Renal cortical epithelial cell (primary cell): Measurements from ENCODE around the gene CT45A8. TPM values are rescaled to one million over a fixed set of nuclear protein-coding genes. Genes with fewer than 3 reads are reported as not detected.
"Not testable (repeated sequence)": the region's sequence is repeated elsewhere in the genome, so short reads cannot be mapped to it uniquely, and the experiment has no call there.

Source experiments
- DNase-seq: peaks from one replicate; pipeline ENCODE4 v3.0.0-alpha.2; 2011; ENCODE audit warnings: low read depth
- total RNA-seq: library from RNA; depleted of rRNA; stranded (reverse); fragments of >200 nt; gene quantifications from 2 replicates; pipeline ENCODE4 v1.2.3, GENCODE V29; 2014

CT45A8 gene, protein sequence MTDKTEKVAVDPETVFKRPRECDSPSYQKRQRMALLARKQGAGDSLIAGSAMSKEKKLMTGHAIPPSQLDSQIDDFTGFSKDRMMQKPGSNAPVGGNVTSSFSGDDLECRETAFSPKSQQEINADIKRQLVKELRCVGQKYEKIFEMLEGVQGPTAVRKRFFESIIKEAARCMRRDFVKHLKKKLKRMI
- total RNA-seq, result not detected in 2 replicates

DNA sequence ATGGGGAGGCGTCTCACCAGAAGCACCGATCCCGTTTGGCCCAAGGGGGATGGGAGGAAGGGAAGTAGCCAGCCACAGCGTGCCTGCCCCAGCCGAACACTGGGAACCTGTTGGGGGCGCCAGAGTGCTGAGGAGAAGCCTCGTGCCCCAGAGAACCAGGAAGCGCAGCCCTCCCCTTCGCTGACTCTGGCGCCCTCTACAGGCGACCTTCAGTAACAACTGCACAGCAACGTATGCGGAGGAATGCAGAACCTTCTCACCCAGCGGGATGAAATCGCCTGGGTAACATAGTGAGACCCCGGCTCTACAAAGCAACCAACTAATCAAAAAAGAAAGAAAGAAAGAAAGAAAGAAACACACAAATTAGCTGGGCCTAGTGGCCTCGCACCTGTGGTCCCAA lies at the start of gene CT45A8:
TSS of gene CT45A8 (minus strand) at position 101 of the 400 bp plus-strand sequence. CDS start 3,755 bp downstream, outside the sequence.
- not testable (repeated sequence) for DNase-seq

DNA sequence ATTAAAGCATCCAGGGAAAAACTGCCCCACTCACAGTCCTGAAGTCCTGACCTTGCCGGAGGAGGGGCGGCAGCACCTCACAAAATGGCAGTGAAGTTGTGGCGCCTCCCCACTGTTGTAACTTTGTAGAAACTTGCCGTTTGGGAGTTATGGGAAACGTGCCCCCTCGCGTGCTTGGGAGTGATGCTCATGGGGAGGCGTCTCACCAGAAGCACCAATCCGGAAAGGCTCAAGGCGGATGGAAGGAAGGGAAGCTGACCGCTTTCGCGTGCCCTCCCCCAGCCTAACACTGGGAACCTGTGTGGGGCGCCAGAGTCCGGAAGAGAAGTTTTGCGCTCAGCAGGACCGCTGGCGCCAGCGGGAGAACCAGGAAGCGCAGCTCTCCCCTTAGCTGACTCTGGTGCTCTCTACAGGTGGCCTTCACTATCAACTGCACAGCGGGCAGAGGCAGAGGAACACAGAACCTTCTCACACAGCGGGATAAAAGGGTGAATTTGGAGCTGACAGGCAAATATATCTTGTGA lies 39.0 kb upstream of the CT45A8 start, which contains the start of the genes CT45A10 and SAGE1:
TSS of gene CT45A10 (minus strand) at position 151 of the 524 bp plus-strand sequence. CDS start 8,100 bp downstream, outside the sequence.
TSS of gene SAGE1 (plus strand) at position 423 of the 524 bp plus-strand sequence. CDS start 2,527 bp downstream, outside the sequence.
- no peak for DNase-seq

DNA sequence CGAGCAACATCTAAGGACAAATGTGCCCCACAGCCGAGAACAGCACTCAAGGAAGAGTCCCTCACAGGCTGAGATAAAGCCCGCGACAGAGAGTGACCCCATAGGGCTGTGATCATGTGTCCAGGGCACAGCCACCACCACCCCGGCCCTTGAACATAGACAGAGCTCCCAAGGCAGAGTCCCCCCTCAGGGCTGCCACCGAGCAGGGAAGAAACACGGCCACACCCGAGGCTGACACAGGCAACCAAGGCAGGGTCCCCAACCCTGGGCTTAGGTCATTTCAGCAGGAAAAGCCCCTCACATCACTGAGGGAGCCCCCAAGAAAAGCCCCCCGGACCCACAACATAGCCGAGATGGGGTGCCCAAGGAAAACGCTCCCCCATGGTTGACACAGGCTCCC lies 38.4 kb upstream of the CT45A8 start:
- no peak for DNase-seq

DNA sequence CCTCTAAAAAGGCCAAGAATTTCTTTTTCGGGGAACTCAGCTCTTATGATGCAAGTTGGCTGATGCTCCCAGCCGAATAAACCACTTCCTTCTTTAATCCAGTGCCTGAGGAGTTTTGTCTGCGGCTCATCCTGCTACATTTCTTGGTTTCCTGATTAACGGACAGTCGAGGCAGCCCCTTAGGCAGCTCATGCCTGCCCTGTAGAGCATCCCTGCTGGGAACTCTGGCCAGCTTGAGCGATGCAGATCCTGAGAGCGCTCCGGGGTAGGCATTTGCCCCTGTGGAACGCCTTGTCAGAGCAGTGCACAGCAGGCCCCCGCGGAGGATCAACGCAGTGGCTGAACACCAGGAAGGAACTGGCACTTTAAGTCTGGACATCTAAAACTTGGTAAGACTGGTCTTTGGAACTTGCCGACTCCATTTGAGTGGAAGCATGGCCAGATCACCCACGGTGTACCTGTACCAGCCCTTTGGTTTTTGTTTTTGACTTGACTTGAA lies 35.8 kb upstream of the CT45A8 start:
- DNase-seq, result no peak

DNA sequence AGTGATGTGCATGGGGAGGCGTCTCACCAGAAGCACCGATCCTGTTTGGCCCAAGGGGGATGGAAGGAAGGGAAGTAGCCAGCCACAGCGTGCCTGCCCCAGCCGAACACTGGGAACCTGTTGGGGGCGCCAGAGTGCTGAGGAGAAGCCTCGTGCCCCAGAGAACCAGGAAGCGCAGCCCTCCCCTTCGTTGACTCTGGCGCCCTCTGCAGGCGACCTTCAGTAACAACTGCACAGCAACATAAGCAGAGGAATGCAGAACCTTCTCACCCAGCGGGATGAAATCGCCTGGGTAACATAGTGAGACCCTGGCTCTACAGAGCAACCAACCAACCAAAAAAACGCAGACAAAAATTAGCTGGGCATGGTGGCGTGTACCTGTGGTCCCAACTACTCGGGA lies 34.6 kb upstream of the CT45A8 start:
- DNase-seq, result not testable (repeated sequence)

DNA sequence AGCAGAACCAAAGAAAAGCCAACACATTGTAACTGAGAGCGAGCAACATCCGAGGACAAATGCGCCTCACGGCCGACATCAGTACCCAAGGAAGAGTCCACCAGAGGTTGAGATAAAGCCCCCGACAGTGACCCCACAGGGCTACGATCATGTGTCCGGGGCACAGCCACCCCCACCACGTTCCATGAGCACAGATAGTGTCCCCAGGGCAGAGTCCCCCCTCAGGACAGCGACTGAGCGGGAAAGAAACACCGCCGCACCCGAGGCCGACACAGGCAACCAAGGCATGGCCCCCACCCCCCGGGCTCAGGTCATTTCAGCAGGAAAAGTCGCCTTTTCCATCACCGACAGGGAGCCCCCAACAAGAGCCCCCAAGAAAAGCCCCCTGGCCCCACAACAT lies 33.9 kb upstream of the CT45A8 start:
- DNase-seq, result not testable (repeated sequence)

DNA sequence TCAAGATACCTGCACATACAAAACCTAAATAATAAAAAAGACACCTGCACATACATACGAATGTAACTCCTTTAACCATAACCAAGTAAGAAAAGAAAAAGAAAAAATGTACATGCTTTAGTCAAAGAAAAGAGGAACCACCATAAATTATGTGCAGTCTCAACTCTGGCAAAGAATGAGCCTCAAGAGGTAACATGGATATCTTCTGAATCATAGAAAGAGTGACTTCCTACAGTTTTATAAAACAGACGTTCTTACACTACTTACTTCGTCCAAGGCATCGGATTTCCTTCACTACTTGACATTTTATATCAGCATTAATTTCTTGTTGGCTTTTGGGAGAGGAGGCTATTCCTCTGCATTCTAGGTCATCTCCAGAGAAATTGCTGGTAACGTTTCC lies 28.4 kb upstream of the CT45A8 start:
- not testable (repeated sequence) for DNase-seq

DNA sequence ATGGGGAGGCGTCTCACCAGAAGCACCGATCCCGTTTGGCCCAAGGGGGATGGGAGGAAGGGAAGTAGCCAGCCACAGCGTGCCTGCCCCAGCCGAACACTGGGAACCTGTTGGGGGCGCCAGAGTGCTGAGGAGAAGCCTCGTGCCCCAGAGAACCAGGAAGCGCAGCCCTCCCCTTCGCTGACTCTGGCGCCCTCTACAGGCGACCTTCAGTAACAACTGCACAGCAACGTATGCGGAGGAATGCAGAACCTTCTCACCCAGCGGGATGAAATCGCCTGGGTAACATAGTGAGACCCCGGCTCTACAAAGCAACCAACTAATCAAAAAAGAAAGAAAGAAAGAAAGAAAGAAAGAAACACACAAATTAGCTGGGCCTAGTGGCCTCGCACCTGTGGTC lies 17.4 kb upstream of the CT45A8 start, which contains the start of gene CT45A9:
TSS of gene CT45A9 (minus strand) at position 101 of the 400 bp plus-strand sequence. CDS start 3,751 bp downstream, outside the sequence.
- not testable (repeated sequence) for DNase-seq

DNA sequence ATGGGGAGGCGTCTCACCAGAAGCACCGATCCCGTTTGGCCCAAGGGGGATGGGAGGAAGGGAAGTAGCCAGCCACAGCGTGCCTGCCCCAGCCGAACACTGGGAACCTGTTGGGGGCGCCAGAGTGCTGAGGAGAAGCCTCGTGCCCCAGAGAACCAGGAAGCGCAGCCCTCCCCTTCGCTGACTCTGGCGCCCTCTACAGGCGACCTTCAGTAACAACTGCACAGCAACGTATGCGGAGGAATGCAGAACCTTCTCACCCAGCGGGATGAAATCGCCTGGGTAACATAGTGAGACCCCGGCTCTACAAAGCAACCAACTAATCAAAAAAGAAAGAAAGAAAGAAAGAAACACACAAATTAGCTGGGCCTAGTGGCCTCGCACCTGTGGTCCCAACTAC lies 17.2 kb downstream of the CT45A8 start, which contains the start of gene CT45A7:
TSS of gene CT45A7 (minus strand) at position 101 of the 400 bp plus-strand sequence. CDS start 3,747 bp downstream, outside the sequence.
- not testable (repeated sequence) for DNase-seq

DNA sequence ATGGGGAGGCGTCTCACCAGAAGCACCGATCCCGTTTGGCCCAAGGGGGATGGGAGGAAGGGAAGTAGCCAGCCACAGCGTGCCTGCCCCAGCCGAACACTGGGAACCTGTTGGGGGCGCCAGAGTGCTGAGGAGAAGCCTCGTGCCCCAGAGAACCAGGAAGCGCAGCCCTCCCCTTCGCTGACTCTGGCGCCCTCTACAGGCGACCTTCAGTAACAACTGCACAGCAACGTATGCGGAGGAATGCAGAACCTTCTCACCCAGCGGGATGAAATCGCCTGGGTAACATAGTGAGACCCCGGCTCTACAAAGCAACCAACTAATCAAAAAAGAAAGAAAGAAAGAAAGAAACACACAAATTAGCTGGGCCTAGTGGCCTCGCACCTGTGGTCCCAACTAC lies 34.4 kb downstream of the CT45A8 start, which contains the start of gene CT45A2:
TSS of gene CT45A2 (minus strand) at position 101 of the 400 bp plus-strand sequence. CDS start 3,747 bp downstream, outside the sequence.
- not testable (repeated sequence) for DNase-seq

DNA sequence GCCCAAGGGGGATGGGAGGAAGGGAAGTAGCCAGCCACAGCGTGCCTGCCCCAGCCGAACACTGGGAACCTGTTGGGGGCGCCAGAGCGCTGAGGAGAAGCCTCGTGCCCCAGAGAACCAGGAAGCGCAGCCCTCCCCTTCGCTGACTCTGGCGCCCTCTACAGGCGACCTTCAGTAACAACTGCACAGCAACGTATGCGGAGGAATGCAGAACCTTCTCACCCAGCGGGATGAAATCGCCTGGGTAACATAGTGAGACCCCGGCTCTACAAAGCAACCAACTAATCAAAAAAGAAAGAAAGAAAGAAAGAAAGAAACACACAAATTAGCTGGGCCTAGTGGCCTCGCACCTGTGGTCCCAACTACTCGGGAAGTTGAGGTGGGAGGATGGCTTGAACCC lies 51.7 kb downstream of the CT45A8 start, which contains the start of gene CT45A6:
TSS of gene CT45A6 (minus strand) at position 101 of the 400 bp plus-strand sequence. CDS start 3,794 bp downstream, outside the sequence.
- not testable (repeated sequence) for DNase-seq

Other genes starting within 250 kb of the CT45A8 start
- gene CT45A1, start 140.9 kb downstream of the CT45A8 start, total RNA-seq, result not detected in 2 replicates
- not detected in 2 replicates for gene CT45A3, start 86.3 kb downstream of the CT45A8 start, total RNA-seq
- not detected in 2 replicates for gene CT45A5, start 69.0 kb downstream of the CT45A8 start, total RNA-seq
- not detected in 2 replicates for gene CT45A6, start 51.8 kb downstream of the CT45A8 start, total RNA-seq
- not detected in 2 replicates for gene CT45A2, start 34.5 kb downstream of the CT45A8 start, total RNA-seq
- not detected in 2 replicates for gene CT45A7, start 17.3 kb downstream of the CT45A8 start, total RNA-seq
- not detected in 2 replicates for gene CT45A9, start 17.3 kb upstream of the CT45A8 start, total RNA-seq
- not detected in 2 replicates for gene CT45A10, start 38.9 kb upstream of the CT45A8 start, total RNA-seq
- not detected in 2 replicates for gene SAGE1, start 39.2 kb upstream of the CT45A8 start, total RNA-seq
- 10.2 and 21.0 TPM in 2 replicates for gene MMGT1, start 119.5 kb upstream of the CT45A8 start, total RNA-seq
- 26.1 and 28.3 TPM in 2 replicates for gene SLC9A6, start 130.9 kb upstream of the CT45A8 start, total RNA-seq